Measurements from ENCODE around the gene DPYD.

- TF ChIP-seq CTCF (conservative IDR thresholded peaks at IDR 0.05): no peak
- TF ChIP-seq ZFX (IDR thresholded peaks at IDR 0.05): no peak
Measured at GRCh38 chr1:97832481-97832880, 88.4 kb downstream of the DPYD start.

Data from C4-2B (cell line).